B cell (primary cell): ENCODE results near the gene RRM2.

Experiments
- CTCF ChIP-seq: fragments of 200-600 bp; IDR thresholded peaks from one replicate; pipeline ENCODE4 v1.8.0; 2022; ENCODE audit warnings: antibody characterized with exemption, mild to moderate bottlenecking
- EZH2 ChIP-seq: IDR thresholded peaks from 2 replicates; pipeline ENCODE4 v1.6.1; 2012; ENCODE audit warnings: borderline replicate concordance, low read depth, mild to moderate bottlenecking, moderate library complexity, low read length; ENCODE audit not compliant: insufficient read depth, poor library complexity, severe bottlenecking

- no peak for TF ChIP-seq CTCF
- no peak for TF ChIP-seq EZH2
Measured at GRCh38 chr2:10146366-10147005, 23.9 kb downstream of the RRM2 start.
